GM12878 (cell line): ENCODE results near the gene THAP11. TPM values are rescaled to one million over a fixed set of nuclear protein-coding genes. Genes with fewer than 3 reads are reported as not detected.

Source experiments
- ATAC-seq: fragments of 200-7000 bp; cut with Tn5 transposase; 3 replicates; pipeline ENCODE4 v1.9.1; 2020; ENCODE audit warnings: mild to moderate bottlenecking, moderate library complexity
- BruUV-seq: library from RNA; stranded (reverse); fragments of 400-500 nt; replicated peaks from 2 replicates; lab custom pipeline; 2021; lab: Mats Ljungman, UMichigan
- CTCF ChIA-PET: fragments of 300-600 bp; sonication (Branson Sonifier 250); formaldehyde crosslinking; extraction: SDS; loops from one replicate; lab custom pipeline; 2021; ENCODE audit warnings: inconsistent platforms; lab: Yijun Ruan, JAX
- POLR2A ChIA-PET: fragments of 350-600 bp; formaldehyde crosslinking; extraction: SDS; loops from one replicate; lab custom pipeline; 2021; ENCODE audit warnings: inconsistent platforms; lab: Charles Lee
- RAD21 ChIA-PET: fragments of 300-600 bp; sonication (Branson Sonifier 250); formaldehyde crosslinking; loops from one replicate; lab custom pipeline; 2023; ENCODE audit warnings: antibody characterized with exemption; ENCODE audit not compliant: unreplicated experiment; lab: Charles Lee
- SMC1A ChIA-PET: fragments of 300-600 bp; sonication (Branson Sonifier 250); formaldehyde crosslinking; loops from one replicate; lab custom pipeline; 2023; ENCODE audit not compliant: unreplicated experiment, uncharacterized antibody; lab: Charles Lee
- DNase-seq: peaks from one replicate; pipeline ENCODE4 v3.0.0-alpha.2; 2011; ENCODE audit warnings: low read depth, low spot score
- FAIRE-seq: peaks from 3 replicates; lab custom pipeline; 2011; peaks lifted over from hg19 to GRCh38; lab: Jason Lieb, UNC
- H2AFZ ChIP-seq: 2 replicates; pipeline ENCODE4 v1.6.0; 2011; ENCODE audit warnings: low read depth, low read length, control low read depth; ENCODE audit not compliant: control insufficient read depth
- H3K27ac ChIP-seq: 2 replicates; pipeline ENCODE4 v1.5.1; 2011; ENCODE audit warnings: control low read depth; ENCODE audit not compliant: control insufficient read depth, insufficient read depth
- H3K27me3 ChIP-seq, 2 experiments: replicated peaks in 1 of 2; 2 replicates each; pipeline versions ENCODE4 v1.6.0 to v1.6.1; 2011; ENCODE audit warnings: low read length in 1 of 2; ENCODE audit not compliant: control insufficient read depth in 2 of 2, insufficient read depth in 2 of 2
- H3K36me3 ChIP-seq, 2 experiments: 2 replicates each; pipeline ENCODE4 v1.5.1; 2011; ENCODE audit warnings: low read length in 1 of 2; ENCODE audit not compliant: control insufficient read depth in 2 of 2, insufficient read depth in 2 of 2
- H3K4me1 ChIP-seq: 2 replicates; pipeline ENCODE4 v1.6.1; 2011; ENCODE audit warnings: mild to moderate bottlenecking, low read length, moderate library complexity, mixed read lengths; ENCODE audit not compliant: control insufficient read depth, insufficient read depth
- H3K4me2 ChIP-seq: 2 replicates; pipeline ENCODE4 v1.6.0; 2011; ENCODE audit warnings: control low read depth; ENCODE audit not compliant: control insufficient read depth, insufficient read depth
- H3K4me3 ChIP-seq: fragments of 200-600 bp; sonication (generic); 2 replicates; pipeline ENCODE4 v1.5.1; 2016
- H3K79me2 ChIP-seq: 2 replicates; pipeline ENCODE4 v1.6.0; 2011; ENCODE audit warnings: low read length; ENCODE audit not compliant: control insufficient read depth, insufficient read depth
- H3K9ac ChIP-seq: 2 replicates; pipeline ENCODE4 v1.8.0; 2011; ENCODE audit warnings: low read length, control low read depth, mixed read lengths; ENCODE audit not compliant: control insufficient read depth, insufficient read depth
- H3K9me3 ChIP-seq: replicated peaks from 3 replicates; pipeline ENCODE4 v1.5.1; 2011; ENCODE audit warnings: mild to moderate bottlenecking, low read length; ENCODE audit not compliant: control insufficient read depth, insufficient read depth
- H4K20me1 ChIP-seq: 2 replicates; pipeline ENCODE4 v1.6.0; 2011; ENCODE audit not compliant: control insufficient read depth, insufficient read depth
- BMI1 ChIP-seq: fragments of 450-650 bp; IDR thresholded peaks from 2 replicates; pipeline ENCODE4 v1.6.1; 2016; ENCODE audit warnings: mild to moderate bottlenecking, moderate library complexity, borderline replicate concordance
- CBX3 ChIP-seq: fragments of 200-600 bp; sonication (generic); IDR thresholded peaks from 2 replicates; pipeline ENCODE4 v1.6.1; 2016; ENCODE audit warnings: low read depth, borderline replicate concordance
- HDAC6 ChIP-seq: fragments of 200-600 bp; sonication (generic); IDR thresholded peaks from one replicate; pipeline ENCODE4 v1.8.0; 2017; ENCODE audit warnings: antibody characterized with exemption; ENCODE audit not compliant: unreplicated experiment
- IKZF1 ChIP-seq: fragments of 450-650 bp; conservative IDR thresholded peaks from 2 replicates; pipeline ENCODE4 v1.6.1; 2017; ENCODE audit warnings: antibody characterized with exemption, mild to moderate bottlenecking
- IRF4 ChIP-seq: IDR thresholded peaks from 2 replicates; pipeline ENCODE4 v1.6.1; 2011; ENCODE audit warnings: low read depth, low read length
- JUND ChIP-seq: IDR thresholded peaks from 2 replicates; pipeline ENCODE4 v1.6.1; 2012; ENCODE audit warnings: low read depth, mild to moderate bottlenecking, low read length, improper control_type of control experiment, moderate library complexity
- KLF5 ChIP-seq: fragments of 450-650 bp; IDR thresholded peaks from 2 replicates; pipeline ENCODE4 v1.6.1; 2014; ENCODE audit warnings: mild to moderate bottlenecking; ENCODE audit not compliant: partially characterized antibody
- LARP7 ChIP-seq: fragments of 450-650 bp; IDR thresholded peaks from 2 replicates; pipeline ENCODE4 v1.6.1; 2017; ENCODE audit warnings: mild to moderate bottlenecking
- NRF1 ChIP-seq: conservative IDR thresholded peaks from 2 replicates; pipeline ENCODE4 v1.6.1; 2011; ENCODE audit warnings: mild to moderate bottlenecking, low read depth, low read length, improper control_type of control experiment
- SMARCA5 ChIP-seq: fragments of 450-650 bp; IDR thresholded peaks from 2 replicates; pipeline ENCODE4 v1.6.1; 2017; ENCODE audit warnings: mild to moderate bottlenecking
- SP1 ChIP-seq: IDR thresholded peaks from one replicate; pipeline ENCODE4 v1.6.1; 2011; ENCODE audit warnings: low read depth, low read length
- SREBF1 ChIP-seq: IDR thresholded peaks from 2 replicates; pipeline ENCODE4 v1.6.1; 2012; ENCODE audit warnings: mild to moderate bottlenecking, low read length
- STAT1 ChIP-seq: fragments of 450-650 bp; conservative IDR thresholded peaks from 2 replicates; pipeline ENCODE4 v1.6.1; 2014; ENCODE audit warnings: antibody characterized with exemption, mild to moderate bottlenecking
- TCF12 ChIP-seq: IDR thresholded peaks from 2 replicates; pipeline ENCODE4 v1.6.1; 2011; ENCODE audit warnings: low read depth, mild to moderate bottlenecking, low read length
- WGBS: methylation state at CpG from one replicate; pipeline ENCODE4 v1.1.6; 2016; ENCODE audit warnings: low lambda C conversion rate; ENCODE audit not compliant: insufficient replicate concordance, insufficient coverage; ENCODE audit errors: missing lambda C conversion rate; 5-methylcytosine and 5-hydroxymethylcytosine counted together
- in situ Hi-C: fragments of 300-500 bp; cut with MboI; formaldehyde crosslinking; loops from 9 replicates; pipeline ENCODE4 v1.14.3; 2018; ENCODE audit warnings: mixed read lengths
- intact Hi-C: fragments of 100-400 bp; cut with micrococcal nuclease; formaldehyde crosslinking; loops from one replicate; pipeline ENCODE4 v1.14.2; 2022; ENCODE audit not compliant: unreplicated experiment
- polyA plus RNA-seq, 11 experiments: library from polyadenylated mRNA; depleted of rRNA in 4 of 11; unstranded in 6 of 11; stranded (reverse) in 5 of 11; fragments of >200 nt; fragmentation: Nextera tagmentation in 4 of 11; fragmentation: Illumina TruSeq in 1 of 11; extraction: Ambion mirVana in 4 of 11; extraction: Trizol in 1 of 11; gene quantifications; 1 replicate in 1 of 11; 2 replicates in 10 of 11; pipeline versions ENCODE4 v1.2.1 to v1.2.3, GENCODE V29; 2011 to 2016; ENCODE audit warnings: inconsistent platforms in 2 of 11, missing spikeins in 2 of 11, low read depth in 1 of 11
- total RNA-seq, 4 experiments: library from RNA; depleted of rRNA in 3 of 4; stranded (reverse); fragments of >200 nt in 3 of 4; fragmentation: Illumina TruSeq in 1 of 4; extraction: Trizol in 1 of 4; gene quantifications; 2 replicates each; pipeline versions ENCODE4 v1.2.1 to v1.2.3, GENCODE V29; 2013 to 2021
- TF ChIP-seq, protein P1 (sequence below): IDR thresholded peaks from 2 replicates; pipeline ENCODE4 v1.6.1; 2011; ENCODE audit warnings: low read depth, mild to moderate bottlenecking, low read length, moderate library complexity, borderline replicate concordance; ENCODE audit errors: extremely low read depth
- TF ChIP-seq, protein P2 (sequence below): IDR thresholded peaks from 2 replicates; pipeline ENCODE4 v1.6.1; 2012; ENCODE audit warnings: low read depth, low read length, improper control_type of control experiment
- TF ChIP-seq, protein P3 (sequence below): IDR thresholded peaks from 2 replicates; pipeline ENCODE4 v1.6.1; 2012; ENCODE audit warnings: mild to moderate bottlenecking, low read depth, low read length
- TF ChIP-seq, protein P4 (sequence below): fragments of 450-650 bp; IDR thresholded peaks from 2 replicates; pipeline ENCODE4 v1.6.1; 2014; ENCODE audit warnings: mild to moderate bottlenecking

Gene THAP11
- total and polyA plus RNA-seq, 10 of the 15 experiments (the other 5 are each of a cell fraction or from before 2014, with no cell fraction given), result 2.5 to 36.7 (median 21.4) TPM

DNA sequence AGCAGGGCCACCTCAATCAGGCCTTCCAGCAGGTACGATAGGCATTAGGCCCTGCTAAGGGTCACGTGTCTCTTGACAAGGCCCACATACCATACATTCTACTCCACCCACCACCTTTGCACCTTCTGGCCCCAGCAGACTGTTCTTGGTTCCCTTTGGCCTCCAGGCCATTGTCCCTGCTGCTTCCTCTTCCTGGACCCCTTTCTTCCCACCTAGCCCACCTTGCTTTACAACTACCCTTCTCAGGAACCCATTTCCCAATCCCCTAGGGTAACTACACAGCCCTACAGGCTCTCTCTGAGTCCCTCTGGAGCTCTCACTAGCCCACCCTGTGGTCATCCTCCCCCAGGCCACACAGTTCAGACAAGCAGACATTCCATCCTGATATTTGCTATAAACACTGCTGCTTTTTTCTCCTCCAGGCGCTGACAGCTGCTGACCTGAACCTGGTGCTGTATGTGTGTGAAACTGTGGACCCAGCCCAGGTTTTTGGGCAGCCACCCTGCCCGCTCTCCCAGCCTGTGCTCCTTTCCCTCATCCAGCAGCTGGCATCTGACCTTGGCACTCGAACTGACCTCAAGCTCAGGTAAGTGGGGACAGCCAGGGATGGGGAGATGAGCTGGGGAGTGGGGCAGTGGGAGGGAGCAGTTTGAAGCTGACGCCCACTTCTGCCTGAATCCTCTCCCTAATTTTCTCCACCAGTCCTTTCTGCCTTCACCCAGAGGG is 41.2 kb downstream of the THAP11 start:
- no peaks in the 10 kb centered on the region for H3K4me1 ChIP-seq
- FAIRE-seq (peak; percentile 64), ATAC-seq (peak; percentile 17), DNase-seq (no peak)
- no peaks in the 10 kb centered on the region for H4K20me1 ChIP-seq
- H3K9ac ChIP-seq, result no peak overlapping the region
- SMC1A ChIA-PET, result interaction anchor here (0.7 to 2.2 kb wide), 9 partner anchors 10 to 362 kb away, joined by 3 to 14 read pairs (median 3); partner anchors contain the start of gene PSKH1
- RAD21 ChIA-PET, result interaction anchor here (0.6 to 3.2 kb wide), 6 partner anchors 14 to 1427 kb away, joined by 3 to 14 read pairs (median 4); partner anchors contain the start of genes CENPT, NUTF2 and PSMB10
- no peak overlapping the region for H3K4me3 ChIP-seq
- no peaks in the 10 kb centered on the region for H3K79me2 ChIP-seq
- in situ Hi-C loops, result no loop called here
- no peaks in the 10 kb centered on the region for H3K9me3 ChIP-seq
- no TSS peak for BruUV-seq
- H2AFZ ChIP-seq, result no peak overlapping the region
- H3K27ac ChIP-seq, result no peak overlapping the region
- H3K27me3 ChIP-seq, result no peaks in the 10 kb centered on the region
- intact Hi-C loops, result loop anchor here (2.0 to 5.0 kb wide), 2 partner anchors 157 to 344 kb away; no protein-coding TSS in a partner anchor
- CTCF ChIA-PET, result interaction anchor here (0.7 to 5.6 kb wide), 33 partner anchors 9 to 211 kb away, joined by 3 to 39 read pairs (median 4); partner anchors contain the start of genes EDC4, NUTF2, PSKH1 and PSMB10
- H3K36me3 ChIP-seq, result peaks cover 12 to 50% of the 10 kb centered on the region in 2 experiments; a peak in 3 of 4 replicates
- no peak overlapping the region for H3K4me2 ChIP-seq
- 36% methylated on average over 6 of the region's 6 CpGs for WGBS
- POLR2A ChIA-PET, result interaction anchor here (0.5 to 1.0 kb wide), 4 partner anchors 9 to 312 kb away, joined by 3 to 9 read pairs (median 3); partner anchors contain the start of gene CARMIL2
- TF ChIP-seq, protein P1, sequence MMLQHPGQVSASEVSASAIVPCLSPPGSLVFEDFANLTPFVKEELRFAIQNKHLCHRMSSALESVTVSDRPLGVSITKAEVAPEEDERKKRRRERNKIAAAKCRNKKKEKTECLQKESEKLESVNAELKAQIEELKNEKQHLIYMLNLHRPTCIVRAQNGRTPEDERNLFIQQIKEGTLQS, result no peak
- TF ChIP-seq HDAC6, result no peak
- no peak for TF ChIP-seq TCF12
- TF ChIP-seq KLF5, result no peak
- TF ChIP-seq, protein P2, sequence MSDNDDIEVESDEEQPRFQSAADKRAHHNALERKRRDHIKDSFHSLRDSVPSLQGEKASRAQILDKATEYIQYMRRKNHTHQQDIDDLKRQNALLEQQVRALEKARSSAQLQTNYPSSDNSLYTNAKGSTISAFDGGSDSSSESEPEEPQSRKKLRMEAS, result no peak
- TF ChIP-seq STAT1, result no peak
- TF ChIP-seq, protein P3, sequence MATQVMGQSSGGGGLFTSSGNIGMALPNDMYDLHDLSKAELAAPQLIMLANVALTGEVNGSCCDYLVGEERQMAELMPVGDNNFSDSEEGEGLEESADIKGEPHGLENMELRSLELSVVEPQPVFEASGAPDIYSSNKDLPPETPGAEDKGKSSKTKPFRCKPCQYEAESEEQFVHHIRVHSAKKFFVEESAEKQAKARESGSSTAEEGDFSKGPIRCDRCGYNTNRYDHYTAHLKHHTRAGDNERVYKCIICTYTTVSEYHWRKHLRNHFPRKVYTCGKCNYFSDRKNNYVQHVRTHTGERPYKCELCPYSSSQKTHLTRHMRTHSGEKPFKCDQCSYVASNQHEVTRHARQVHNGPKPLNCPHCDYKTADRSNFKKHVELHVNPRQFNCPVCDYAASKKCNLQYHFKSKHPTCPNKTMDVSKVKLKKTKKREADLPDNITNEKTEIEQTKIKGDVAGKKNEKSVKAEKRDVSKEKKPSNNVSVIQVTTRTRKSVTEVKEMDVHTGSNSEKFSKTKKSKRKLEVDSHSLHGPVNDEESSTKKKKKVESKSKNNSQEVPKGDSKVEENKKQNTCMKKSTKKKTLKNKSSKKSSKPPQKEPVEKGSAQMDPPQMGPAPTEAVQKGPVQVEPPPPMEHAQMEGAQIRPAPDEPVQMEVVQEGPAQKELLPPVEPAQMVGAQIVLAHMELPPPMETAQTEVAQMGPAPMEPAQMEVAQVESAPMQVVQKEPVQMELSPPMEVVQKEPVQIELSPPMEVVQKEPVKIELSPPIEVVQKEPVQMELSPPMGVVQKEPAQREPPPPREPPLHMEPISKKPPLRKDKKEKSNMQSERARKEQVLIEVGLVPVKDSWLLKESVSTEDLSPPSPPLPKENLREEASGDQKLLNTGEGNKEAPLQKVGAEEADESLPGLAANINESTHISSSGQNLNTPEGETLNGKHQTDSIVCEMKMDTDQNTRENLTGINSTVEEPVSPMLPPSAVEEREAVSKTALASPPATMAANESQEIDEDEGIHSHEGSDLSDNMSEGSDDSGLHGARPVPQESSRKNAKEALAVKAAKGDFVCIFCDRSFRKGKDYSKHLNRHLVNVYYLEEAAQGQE, result no peak
- TF ChIP-seq IRF4, result no peak
- no peak for TF ChIP-seq BMI1
- TF ChIP-seq SREBF1, result no peak
- TF ChIP-seq JUND, result no peak
- TF ChIP-seq NRF1, result no peak
- TF ChIP-seq SMARCA5, result no peak
- TF ChIP-seq IKZF1, result no peak
- no peak for TF ChIP-seq CBX3
- TF ChIP-seq LARP7, result no peak
- no peak for TF ChIP-seq SP1
- TF ChIP-seq, protein P4, sequence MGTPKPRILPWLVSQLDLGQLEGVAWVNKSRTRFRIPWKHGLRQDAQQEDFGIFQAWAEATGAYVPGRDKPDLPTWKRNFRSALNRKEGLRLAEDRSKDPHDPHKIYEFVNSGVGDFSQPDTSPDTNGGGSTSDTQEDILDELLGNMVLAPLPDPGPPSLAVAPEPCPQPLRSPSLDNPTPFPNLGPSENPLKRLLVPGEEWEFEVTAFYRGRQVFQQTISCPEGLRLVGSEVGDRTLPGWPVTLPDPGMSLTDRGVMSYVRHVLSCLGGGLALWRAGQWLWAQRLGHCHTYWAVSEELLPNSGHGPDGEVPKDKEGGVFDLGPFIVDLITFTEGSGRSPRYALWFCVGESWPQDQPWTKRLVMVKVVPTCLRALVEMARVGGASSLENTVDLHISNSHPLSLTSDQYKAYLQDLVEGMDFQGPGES, result no peak
